Measurements from ENCODE around the gene HLTF.

DNA sequence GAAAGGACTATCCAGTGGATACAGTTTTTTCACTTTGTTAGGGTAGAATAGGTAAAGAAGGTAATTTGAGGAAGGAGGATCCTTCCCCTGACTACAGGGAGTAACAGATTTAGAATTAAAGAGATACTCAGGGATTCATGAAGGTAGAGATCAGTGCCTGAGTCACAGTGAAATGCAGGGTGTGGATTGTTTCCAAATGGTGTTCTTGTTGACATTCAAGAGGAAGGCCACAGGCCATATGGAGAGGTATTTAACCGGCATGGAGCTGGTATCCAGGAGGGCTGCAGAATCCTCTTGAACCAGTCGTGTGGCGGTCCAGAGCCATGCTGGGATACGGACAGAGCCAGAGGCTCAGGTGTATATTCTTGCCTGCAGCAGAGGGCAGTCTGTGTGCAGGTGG lies 66.8 kb downstream of the HLTF start:
- TF ChIP-seq, protein P1, sequence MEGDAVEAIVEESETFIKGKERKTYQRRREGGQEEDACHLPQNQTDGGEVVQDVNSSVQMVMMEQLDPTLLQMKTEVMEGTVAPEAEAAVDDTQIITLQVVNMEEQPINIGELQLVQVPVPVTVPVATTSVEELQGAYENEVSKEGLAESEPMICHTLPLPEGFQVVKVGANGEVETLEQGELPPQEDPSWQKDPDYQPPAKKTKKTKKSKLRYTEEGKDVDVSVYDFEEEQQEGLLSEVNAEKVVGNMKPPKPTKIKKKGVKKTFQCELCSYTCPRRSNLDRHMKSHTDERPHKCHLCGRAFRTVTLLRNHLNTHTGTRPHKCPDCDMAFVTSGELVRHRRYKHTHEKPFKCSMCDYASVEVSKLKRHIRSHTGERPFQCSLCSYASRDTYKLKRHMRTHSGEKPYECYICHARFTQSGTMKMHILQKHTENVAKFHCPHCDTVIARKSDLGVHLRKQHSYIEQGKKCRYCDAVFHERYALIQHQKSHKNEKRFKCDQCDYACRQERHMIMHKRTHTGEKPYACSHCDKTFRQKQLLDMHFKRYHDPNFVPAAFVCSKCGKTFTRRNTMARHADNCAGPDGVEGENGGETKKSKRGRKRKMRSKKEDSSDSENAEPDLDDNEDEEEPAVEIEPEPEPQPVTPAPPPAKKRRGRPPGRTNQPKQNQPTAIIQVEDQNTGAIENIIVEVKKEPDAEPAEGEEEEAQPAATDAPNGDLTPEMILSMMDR (conservative IDR thresholded peaks at IDR 0.05; ENCODE audit: low read depth, low read length): no peak
- no peak for TF ChIP-seq EZH2 (IDR thresholded peaks at IDR 0.05; ENCODE audit: borderline replicate concordance, low read depth, low read length, poor library complexity, severe bottlenecking)

Measured in A673 (cell line).